UCSD-AML1 (cell line): ENCODE measurements around the gene USHBP1.

ENCODE experiments used
- DNase-seq: peaks from one replicate; lab custom pipeline; 2025; ENCODE audit not compliant: unreplicated experiment; lab: John Stamatoyannopoulos, UW

Gene USHBP1

DNA sequence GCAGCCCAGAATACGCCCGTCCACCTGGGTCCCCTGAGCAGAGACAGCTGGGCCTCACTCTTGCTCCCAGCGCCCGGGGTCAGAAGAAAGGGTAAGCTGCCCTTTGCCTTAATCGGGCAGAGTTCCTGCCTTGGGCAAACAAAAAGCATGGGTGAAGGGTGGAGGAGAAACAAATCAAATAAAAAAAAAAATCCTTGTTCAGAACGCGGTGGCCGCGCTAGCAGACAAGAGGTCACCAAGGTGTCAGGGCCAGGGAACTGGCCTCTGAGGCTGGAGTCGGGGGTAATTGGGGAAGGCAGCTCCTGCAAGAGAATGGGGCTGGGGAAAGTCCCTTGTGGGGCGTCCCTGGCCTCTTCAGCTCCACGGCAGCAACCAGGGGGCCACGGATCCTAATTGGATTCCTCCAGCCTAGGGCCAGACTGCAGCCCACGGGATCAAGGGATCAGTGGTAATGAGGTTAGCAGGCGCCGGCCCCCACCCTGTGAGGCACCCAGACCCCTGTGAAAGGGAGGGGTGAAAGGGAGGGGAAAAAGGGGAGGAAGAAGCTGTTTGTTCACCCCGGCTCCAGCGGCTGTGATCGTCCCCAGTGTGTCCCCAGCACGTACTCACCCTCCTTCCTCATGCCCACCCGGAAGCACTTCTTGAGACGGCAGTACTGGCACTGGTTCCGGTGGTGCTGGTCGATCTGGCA lies 24.3 kb downstream of the USHBP1 start:
- DNase-seq = no peak

DNA sequence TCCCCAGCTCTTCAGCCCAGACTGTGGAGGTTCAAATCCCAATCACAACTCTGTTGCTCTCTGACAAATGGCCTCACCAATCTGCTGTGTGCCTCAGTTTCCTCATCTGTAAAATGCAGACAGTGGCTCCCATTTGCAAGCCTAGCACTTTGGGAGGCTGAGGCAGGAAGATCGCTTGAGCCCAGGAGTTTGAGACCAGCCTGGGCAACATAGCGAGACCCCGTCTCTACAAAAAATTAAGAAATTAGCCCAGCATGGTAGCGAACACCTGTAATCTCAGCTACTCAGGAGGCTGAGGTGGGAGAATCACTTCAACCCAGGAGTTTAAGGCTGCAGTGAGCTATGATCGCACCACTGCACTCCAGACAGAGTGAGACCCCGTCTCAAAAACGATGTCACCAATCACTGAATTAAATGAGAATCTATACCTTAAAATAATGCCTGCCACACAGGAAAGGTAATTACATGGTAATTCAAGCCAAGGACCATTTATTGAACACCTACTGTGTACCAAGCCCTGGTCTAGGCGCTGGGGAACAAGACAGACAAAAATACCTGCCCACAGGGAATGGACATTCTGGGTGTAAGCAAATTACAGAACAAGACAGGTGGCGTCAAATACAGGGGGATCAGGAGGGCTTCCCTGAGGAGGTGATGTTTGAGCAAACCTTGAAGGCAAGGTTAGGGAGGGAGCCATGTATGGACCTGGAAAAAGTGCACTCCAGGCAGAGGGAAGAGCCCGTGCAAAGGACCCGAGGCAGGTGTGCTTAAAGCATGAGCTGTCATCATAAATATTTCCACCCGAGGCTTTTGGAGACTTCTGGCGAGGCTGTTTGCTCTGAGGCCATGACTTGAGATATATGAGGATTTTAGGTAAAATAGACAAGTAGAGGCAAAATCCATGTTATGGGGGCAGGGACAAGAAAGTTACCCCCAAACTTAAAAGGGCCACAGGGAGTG lies 26.5 kb downstream of the USHBP1 start:
- DNase-seq = no peak

DNA sequence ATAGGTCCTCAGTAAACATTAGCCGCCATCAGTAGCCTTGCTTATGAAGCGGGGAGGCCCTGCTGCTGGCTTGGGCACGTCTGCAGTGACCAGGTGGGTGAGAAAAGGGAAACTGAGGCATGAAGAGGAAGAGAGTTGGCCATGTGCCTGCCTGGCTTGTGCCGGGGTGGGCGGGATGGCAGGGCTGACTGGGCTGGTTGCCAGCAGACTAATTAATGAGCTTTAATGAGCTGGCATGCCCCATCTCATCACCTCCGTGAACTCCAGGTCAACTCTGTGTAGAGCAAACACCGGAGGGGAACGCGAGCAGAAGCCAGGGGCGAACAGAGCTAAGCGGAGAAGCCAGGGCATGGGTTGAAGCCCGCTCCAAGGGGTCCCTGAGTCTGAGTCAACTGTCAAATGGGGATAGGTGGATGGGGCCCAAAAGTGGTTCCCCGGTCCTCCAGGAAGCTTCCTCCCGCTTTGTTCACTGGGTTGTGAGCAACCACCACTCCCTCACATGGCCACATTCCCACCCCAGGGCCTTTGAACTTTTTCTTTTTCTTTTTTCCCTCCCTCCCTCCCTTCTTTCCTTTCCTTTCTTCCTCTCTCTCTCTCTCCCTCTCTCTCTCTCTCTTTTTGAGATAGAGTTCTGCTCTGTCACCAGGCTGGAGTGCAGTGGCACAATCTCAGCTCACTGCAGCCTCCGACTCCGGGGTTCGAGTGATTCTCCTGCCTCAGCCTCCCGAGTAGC lies 27.6 kb downstream of the USHBP1 start:
- no peak for DNase-seq

DNA sequence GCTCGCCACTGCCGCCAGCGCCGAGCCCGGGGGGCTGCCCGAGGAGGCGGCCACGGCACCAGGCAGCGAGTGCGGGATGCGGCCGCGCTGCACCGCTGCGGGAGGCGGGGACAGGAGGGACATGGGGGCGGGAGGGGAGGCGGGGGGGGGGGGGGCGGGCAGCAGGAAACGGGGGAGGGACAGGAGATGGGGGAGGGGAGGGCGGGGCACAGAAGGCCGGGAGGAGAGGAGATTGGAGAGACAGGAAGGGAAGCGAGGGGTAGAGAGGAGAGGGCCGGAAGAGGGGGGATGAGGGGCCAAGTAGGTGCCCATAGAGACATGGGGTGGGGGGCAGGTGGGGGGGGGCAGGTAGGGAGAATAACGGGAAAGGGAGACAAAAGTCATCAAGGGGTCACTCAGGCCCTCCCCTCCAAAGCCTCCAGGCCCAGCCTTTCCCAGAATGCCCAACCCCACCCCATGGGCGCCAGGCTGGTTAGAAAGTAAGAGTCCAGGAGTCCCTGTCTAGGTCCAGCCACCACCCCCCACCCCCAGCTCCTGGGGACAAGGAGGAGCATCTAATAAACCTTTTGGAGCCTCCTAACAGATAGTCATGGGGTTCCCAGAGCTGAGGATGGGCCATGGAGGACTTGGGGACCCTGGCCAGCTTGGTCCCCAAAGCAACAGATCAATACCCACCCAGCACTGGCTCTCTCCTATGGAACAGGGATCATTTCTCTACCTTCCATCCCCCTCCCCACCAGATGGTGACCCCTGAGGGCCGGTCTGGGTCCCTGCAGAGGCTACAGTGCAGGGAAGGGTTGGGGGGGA lies 28.4 kb downstream of the USHBP1 start:
- no peak for DNase-seq

DNA sequence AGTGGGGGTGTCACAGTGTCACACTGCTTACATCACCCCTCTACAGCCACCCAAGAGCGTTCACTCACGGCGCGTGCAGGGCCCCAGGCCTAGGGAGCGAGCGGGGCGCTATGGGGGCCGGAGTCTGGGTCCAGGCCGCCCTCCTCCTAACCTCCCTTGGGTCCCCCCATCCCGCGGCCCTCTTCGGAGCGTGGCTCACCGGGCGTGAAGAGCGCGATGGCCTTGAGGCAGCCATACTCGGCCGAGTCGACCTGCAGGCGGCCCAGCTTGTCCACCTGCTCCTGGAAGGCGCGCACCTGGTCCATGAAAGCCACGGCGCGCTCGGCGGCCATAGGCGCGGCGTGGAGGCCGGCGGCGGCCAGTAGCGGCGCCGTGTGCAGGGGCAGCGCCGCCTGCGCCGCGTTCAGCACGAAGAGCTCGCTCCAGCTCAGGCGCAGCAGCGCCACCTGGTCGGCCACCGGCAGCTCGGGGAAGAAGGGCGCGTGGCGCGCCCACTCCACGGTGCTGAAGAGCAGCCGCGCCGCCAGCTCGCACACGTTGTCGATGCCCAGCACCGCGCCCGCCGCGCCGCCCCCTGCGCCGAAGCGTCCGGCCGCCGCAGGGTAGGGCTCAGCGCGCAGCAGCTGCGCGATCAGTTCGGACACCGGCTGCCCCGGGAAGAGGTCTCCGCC lies 29.1 kb downstream of the USHBP1 start:
- peak; percentile 86 for DNase-seq

DNA sequence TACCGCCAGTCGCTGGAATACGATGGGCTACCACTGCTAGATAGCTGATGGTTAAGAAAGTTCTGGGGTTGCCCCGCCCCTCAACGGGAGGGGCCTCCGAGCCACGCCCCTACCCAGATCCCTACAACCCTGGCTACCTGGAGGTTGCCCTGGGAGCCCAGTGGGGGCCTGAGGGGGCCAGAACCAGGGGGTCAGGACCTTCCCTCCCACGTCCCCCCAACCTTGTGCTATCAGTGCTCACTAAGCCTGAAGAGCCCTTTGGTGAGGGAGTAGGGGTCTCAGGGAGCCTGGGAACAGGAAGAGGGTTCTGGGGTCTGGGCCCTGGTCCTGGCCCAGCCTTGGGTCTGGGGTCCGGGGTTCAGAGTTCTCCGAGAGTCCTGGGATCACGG lies 29.6 kb downstream of the USHBP1 start:
- peak; percentile 71 for DNase-seq

DNA sequence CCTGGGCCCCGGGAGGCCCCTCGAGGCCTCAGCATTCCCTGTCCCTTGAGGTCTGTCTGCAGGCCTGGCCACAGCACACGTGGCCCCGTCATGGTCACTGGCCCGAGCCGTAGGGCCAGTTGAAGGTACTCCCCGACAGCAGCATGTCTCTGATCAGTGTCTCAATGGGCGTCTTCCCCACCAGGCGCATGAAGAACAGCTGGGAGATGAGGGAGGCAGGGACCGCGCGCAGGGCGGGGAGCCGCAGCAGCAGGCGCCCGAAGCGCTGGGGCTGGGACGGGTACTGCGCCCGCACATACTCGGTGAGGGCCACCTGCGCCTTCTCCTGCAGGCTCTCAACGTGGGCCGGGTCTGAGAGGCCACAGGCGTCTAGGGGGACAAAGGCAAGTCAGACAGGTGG lies 32.3 kb downstream of the USHBP1 start:
- no peak for DNase-seq

DNA sequence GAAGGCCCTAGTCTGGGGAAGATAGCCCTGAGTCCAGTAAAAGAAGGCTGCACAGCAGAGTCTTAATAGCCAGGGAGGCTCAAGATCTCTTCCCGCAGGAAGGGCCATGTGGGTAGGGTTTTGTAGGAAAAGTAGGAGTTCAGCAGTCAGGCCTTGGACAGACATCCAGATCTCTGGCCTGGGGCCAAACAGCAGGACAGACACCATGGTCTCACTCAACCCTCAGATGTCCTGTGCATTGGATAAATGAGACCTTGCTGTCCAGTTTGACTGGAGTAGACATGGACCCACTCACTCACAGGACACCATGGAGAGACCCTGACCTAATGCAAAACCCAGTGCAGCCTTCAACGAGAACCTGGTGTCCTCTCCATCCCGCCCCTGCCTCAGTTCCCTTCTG lies 34.7 kb downstream of the USHBP1 start:
- DNase-seq = no peak

DNA sequence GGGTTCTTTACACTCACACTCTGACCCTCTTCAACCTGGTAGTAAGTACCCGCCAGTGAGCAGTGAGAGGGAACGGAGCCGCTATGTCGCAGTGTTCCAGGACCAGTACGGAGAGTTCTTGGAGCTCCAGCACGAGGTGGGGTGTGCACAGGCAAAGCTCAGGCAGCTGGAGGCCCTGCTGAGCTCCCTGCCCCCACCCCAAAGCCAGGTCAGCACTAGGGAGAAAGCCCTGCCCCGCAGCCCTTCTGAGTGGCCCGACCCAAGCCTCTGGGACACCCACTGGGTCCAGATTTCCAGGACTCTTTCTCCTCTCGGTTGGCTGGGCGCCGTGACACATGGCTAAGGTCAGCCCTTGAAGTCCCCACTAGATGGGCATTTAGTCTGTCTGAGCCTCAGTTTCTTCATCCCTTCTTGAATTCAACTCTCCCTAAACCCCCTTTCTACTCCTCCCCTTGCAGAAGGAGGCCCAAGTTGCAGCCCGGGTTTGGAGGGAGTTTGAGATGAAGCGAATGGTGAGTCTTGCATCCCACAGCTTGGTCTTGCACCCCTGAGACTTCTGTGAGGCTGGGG lies 36.7 kb downstream of the USHBP1 start:
- no peak for DNase-seq

DNA sequence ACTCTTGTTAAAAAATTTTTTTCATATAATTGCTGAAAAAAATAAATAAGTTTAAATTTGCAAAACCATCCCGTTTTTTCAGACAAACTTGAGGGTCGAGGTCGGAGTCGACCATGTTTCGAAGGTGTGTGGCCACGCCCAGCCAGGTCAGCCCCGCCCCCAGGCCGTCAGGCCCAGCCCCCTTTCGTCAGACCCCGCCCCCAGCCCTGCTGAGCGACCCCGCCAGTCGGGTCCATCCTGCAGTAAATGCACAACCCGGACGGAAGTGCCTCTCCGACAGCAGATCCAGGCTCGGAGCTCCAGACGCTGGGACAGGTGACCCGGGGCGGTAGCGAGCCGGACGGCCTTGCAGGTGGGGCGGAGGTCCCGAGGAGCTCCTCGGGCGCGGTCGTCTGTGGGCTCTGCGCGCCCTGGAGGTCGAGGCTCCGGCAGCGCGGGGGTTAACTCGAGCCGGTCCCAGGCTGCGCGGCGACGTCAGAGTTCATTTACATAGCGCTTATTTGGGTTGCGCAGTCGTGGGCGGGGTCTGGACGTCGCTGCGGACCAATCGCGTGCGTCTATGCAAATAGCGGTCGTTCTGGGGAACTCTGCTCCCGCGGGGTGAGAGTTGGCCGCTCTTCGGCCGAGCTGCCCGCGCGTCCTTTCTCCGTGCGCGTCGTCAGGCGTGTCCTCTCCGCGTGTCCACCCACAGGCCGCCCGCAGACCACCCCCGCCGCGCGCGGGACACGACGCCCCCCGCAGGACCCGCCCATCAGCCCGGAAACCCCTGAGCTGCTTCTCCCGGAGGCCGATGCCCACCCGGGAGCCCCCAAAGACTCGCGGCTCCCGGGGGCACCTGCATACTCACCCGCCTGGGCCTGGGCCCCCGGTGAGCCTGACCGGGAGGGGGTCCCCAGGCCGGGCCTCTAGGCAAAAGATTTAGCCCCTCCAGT lies 38.3 kb downstream of the USHBP1 start, which contains the start of gene OCEL1:
TSS of gene OCEL1 (plus strand) at position 225 of the 932 bp plus-strand sequence. CDS start at position 247, 22 bp downstream.
- peak; percentile 98 for DNase-seq

DNA sequence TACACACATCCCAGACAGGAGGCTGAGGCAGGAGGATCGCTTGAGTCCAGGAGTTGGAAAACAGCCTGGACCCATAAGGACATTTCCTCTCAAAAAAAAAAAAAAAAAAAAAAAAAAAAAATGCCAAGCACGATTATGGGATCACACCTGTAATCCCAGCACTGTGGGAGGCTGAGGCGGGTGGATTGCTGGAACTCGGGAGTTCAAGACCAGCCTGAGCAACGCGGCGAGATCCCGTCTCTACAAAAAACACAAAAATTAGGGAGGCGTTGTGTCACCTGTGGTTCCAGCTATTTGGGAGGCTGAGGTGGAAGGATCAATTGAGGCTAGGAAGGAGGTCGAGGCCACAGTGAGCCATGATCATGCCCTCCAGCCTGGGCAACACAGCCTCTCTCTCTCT lies 39.5 kb downstream of the USHBP1 start:
- no peak for DNase-seq

DNA sequence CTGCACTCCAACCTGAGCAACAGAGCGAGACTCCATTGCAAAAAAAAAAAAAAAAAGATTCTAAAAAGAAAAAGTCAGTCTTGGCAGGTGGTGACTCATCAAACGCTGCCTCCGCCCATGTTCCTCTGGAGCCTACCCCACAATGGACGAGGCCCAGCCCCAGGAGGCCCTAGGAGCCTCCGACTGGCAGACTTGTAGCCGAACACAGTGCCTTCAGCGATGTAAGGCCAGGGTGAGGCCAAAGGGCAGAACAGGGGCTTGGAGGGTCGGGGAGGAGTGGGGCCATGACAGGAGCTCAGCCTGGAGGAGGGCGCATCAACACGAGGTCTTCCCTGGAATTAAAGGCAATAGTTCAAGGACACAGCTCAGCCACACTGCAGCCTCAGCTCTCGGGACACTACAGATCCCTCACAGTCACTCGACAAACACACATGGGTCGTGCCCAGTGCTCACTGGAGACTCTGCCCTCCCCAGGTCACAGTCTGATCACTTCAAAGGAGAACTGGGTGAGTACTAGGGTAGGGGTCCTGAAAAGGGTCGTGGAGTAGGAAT lies 44.3 kb downstream of the USHBP1 start:
- DNase-seq = no peak

DNA sequence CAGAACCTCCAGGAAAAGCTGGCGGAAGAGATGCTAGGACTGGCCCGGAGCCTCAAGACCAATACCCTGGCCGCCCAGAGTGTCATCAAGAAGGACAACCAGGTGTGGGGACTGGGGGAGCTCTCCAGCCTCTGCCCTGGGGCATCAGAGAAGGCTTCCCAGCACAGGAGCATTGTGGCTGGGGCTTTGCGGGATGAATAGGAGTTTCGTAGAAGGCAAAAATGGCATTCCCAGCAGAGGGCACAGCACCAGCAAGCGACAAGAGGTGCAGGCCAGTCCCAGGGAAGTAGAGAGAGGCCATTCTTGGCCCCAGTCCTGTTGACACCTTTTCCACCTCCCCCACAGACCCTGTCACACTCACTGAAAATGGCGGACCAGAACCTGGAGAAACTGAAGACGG lies 45.3 kb downstream of the USHBP1 start:
- no peak for DNase-seq

DNA sequence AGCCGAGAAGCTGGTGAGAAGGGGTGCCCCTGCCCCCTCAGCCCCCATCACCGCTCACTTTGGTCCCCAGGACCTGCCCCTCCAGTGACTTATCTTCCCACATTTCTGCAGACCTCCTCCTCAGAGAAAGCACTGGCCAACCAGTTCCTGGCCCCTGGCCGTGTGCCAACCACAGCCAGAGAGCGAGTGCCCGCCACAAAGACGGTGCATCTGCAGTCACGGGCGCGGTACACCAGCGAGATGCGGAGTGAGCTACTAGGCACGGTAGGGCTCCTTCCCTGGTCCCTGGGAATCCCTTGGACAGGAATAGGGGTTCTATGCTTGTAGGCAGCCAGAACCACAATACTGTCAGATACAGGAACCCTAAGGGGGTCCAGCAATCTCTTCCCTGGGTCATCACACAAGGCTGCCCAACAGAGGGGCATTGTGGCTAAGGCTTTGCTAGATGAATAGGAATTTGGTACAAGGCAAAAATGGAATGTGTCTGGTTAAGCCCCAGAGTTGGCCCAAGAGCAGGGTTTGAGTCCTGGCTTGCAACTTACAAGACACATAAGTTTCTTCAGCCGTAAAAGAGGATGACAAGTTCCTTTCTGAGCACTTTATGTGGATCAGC lies 48.4 kb downstream of the USHBP1 start:
- DNase-seq = no peak

DNA sequence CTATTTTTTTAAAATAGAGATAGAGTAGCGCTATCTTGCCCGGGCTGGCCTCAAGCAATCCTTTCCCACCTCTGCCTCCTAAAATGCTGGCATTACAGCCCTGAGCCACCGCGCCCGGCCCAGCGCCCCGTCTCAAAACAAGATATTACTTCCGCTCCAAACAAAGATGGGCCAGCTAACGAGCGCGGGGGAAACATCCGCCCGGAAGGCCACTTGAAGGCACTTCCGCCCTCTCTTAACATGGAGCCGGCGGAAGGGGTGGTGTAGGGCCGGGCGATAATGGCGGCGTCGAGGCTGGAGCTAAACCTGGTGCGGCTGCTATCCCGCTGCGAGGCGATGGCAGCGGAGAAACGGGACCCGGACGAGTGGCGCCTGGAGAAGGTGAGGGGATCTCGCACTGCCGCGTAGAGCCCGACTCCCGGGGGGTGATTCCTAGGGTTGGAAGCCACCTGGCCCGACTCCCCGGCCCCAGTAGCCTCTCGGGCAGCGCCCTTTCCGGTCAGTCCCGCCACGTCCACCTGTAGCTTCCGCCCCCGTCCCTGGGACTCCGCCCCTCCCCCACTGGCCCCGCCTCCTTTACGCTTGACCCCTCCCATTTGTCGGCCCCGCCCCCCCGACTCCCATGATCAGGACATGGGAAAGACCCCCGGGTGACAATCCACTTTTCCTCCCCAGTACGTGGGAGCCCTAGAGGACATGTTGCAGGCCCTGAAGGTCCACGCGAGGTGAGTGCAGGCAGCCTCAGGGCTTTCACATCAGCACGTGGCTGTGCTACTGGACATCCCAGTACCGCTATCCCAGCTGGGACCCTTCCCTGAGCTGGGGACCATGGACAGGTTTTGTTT lies 49.2 kb downstream of the USHBP1 start, which contains the start of gene USE1:
TSS of gene USE1 (plus strand) at position 231 of the 845 bp plus-strand sequence. CDS start at position 280, 49 bp downstream.
- peak; percentile 89 for DNase-seq

DNA sequence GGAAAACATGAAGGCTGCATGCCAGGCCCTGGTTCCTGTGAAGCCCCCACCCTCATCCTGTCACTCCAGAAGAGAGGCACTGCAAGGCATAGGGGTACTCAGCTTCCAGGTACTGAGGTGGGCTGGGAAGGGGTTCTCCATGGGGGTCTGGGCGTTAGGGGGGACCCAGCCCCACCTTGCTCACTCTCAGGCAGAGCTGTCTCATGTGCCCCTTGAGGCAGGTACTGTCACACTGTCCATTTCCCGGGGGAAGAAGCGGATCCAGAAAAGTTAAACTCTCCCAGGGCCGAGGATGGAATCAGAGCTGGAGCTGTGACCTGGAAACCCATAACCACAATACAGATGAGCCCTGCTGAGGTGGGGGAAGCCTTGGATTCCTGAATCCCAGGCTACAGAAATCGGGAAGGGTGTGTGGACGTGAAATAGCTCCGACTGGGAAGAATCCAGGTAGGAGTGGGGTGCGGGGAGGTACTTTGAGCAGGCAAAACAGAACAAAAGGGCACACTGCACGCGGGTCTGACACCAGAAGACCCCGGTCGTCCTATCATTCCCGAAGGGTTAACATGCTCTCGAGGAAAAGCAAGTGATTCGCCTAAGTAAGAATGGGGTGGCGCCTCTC lies 49.9 kb downstream of the USHBP1 start:
- no peak for DNase-seq
